Thymus (tissue), 11 donors: Measurements from ENCODE around the gene RAB34. TPM values are rescaled to one million over a fixed set of nuclear protein-coding genes. Genes with fewer than 3 reads are reported as not detected.

Experiments
- DNase-seq, 9 donors: peaks; one replicate each; pipeline ENCODE4 v3.0.0-alpha.2; 2013; ENCODE audit warnings: low spot score in 9 of 9, low read depth in 6 of 9, missing footprints in 1 of 9
- H3K27ac ChIP-seq, 2 donors: one replicate each; pipeline ENCODE4 v1.5.1; 2013; ENCODE audit warnings: control low read depth in 1 of 2, low read depth in 1 of 2, low read length in 1 of 2, mild to moderate bottlenecking in 1 of 2, moderate library complexity in 1 of 2
- H3K27me3 ChIP-seq, 2 donors: one replicate each; pipeline ENCODE4 v1.5.1; 2013; ENCODE audit warnings: low read length in 1 of 2; ENCODE audit not compliant: control insufficient read depth in 2 of 2, insufficient read depth in 1 of 2
- H3K36me3 ChIP-seq, 2 donors: one replicate each; pipeline ENCODE4 v1.5.1; 2013; ENCODE audit warnings: low read length in 1 of 2, mild to moderate bottlenecking in 1 of 2, moderate library complexity in 1 of 2; ENCODE audit not compliant: control insufficient read depth in 2 of 2, insufficient read depth in 2 of 2
- H3K4me1 ChIP-seq, 2 donors: one replicate each; pipeline ENCODE4 v1.5.1; 2013; ENCODE audit warnings: low read length in 2 of 2; ENCODE audit not compliant: control insufficient read depth in 2 of 2, insufficient read depth in 2 of 2
- H3K4me3 ChIP-seq, 2 donors: one replicate each; pipeline ENCODE4 v1.5.1; 2013; ENCODE audit warnings: low read length in 2 of 2, control low read depth in 1 of 2, mild to moderate bottlenecking in 1 of 2
- H3K9me3 ChIP-seq, 2 donors: one replicate each; pipeline ENCODE4 v1.5.1; 2013; ENCODE audit warnings: low read length in 1 of 2, mild to moderate bottlenecking in 1 of 2; ENCODE audit not compliant: control insufficient read depth in 2 of 2, insufficient read depth in 1 of 2
- WGBS: extraction: QIAGEN DNeasy Blood & Tissue Kit; methylation state at CpG from one replicate; pipeline ENCODE4 v1.1.7; 2013; 5-methylcytosine and 5-hydroxymethylcytosine counted together
- polyA plus RNA-seq: library from polyadenylated mRNA; stranded (reverse); fragments of 200-250 nt; gene quantifications from one replicate; pipeline ENCODE4 v1.2.3, GENCODE V29; 2013
- total RNA-seq: library from RNA; stranded (reverse); fragments of 120-200 nt; gene quantifications from one replicate; pipeline ENCODE4 v1.2.4, GENCODE V29; 2013
- donor health status: healthy.

The RAB34 gene
- total and polyA plus RNA-seq, 2 donors, result 26.6 to 81.9 TPM

- DNase-seq, result no peak
- peaks cover 27 to 52% of the 10 kb centered on the region in 2 donors for H3K36me3 ChIP-seq
- H3K9me3 ChIP-seq, result no peaks in the 10 kb centered on the region
- 93% methylated on average over 5 of the region's 5 CpGs for WGBS
- H3K4me3 ChIP-seq, result no peak overlapping the region
- no peaks in the 10 kb centered on the region for H3K4me1 ChIP-seq
- H3K27ac ChIP-seq, result no peak overlapping the region
- H3K27me3 ChIP-seq, result no peaks in the 10 kb centered on the region
These were observed 38.6 kb upstream of the RAB34 start for GRCh38 chr17:28756049-28756804.

- H3K9me3 ChIP-seq, result no peaks in the 10 kb centered on the region
- no peak overlapping the region for H3K27ac ChIP-seq
- no peak for DNase-seq
- H3K4me1 ChIP-seq, result no peaks in the 10 kb centered on the region
- H3K4me3 ChIP-seq, result no peak overlapping the region
- no peaks in the 10 kb centered on the region for H3K27me3 ChIP-seq
- peaks cover 27 to 51% of the 10 kb centered on the region in 2 donors for H3K36me3 ChIP-seq
- 96% methylated on average over 7 of the region's 7 CpGs for WGBS
These were observed 37.8 kb upstream of the RAB34 start for GRCh38 chr17:28755486-28755885.

GRCh38 chr17:28751600-28752366 lies 34.1 kb upstream of the RAB34 start:
- Histone ChIP-seq H3K4me3 (no peak overlapping the region), H3K4me1 (peaks cover 3 to 20% of the 10 kb centered on the region in 2 donors), H3K27me3 (no peaks in the 10 kb centered on the region), H3K36me3 (peaks cover 31 to 54% of the 10 kb centered on the region in 2 donors), H3K27ac (no peak overlapping the region), H3K9me3 (no peaks in the 10 kb centered on the region)
- no peak for DNase-seq
- over 99% methylated on average over 10 of the region's 10 CpGs for WGBS

GRCh38 chr17:28750178-28751047 lies 32.7 kb upstream of the RAB34 start:
- 55% methylated on average over 20 of the region's 20 CpGs for WGBS
- DNase-seq, result peak in 8 of 9 donors; percentile 55 to 89 (median 79)
- peak overlapping the region in 1 of 2 donors; percentile 15 for H3K27ac ChIP-seq
- H3K36me3 ChIP-seq, result peaks cover 31 to 55% of the 10 kb centered on the region in 2 donors
- H3K9me3 ChIP-seq, result no peaks in the 10 kb centered on the region
- no peaks in the 10 kb centered on the region for H3K27me3 ChIP-seq
- no peak overlapping the region for H3K4me3 ChIP-seq
- peaks cover 17 to 33% of the 10 kb centered on the region in 2 donors for H3K4me1 ChIP-seq

- Histone ChIP-seq H3K36me3 (peaks cover 31 to 54% of the 10 kb centered on the region in 2 donors), H3K27ac (peak overlapping the region in 1 of 2 donors; percentile 15), H3K9me3 (no peaks in the 10 kb centered on the region), H3K4me3 (no peak overlapping the region), H3K27me3 (peaks cover 0 to 4% of the 10 kb centered on the region in 2 donors), H3K4me1 (peaks cover 19 to 41% of the 10 kb centered on the region in 2 donors)
- 79% methylated on average over 11 of the region's 11 CpGs for WGBS
- DNase-seq, result no peak
These were observed 32.0 kb upstream of the RAB34 start for GRCh38 chr17:28749516-28750177.

- peaks cover 19 to 45% of the 10 kb centered on the region in 2 donors for H3K4me1 ChIP-seq
- DNase-seq, result no peak
- peaks cover 31 to 54% of the 10 kb centered on the region in 2 donors for H3K36me3 ChIP-seq
- no peaks in the 10 kb centered on the region for H3K9me3 ChIP-seq
- peak overlapping the region in 1 of 2 donors; percentile 8 for H3K27ac ChIP-seq
- WGBS, result 96% methylated on average over 18 of the region's 18 CpGs
- H3K27me3 ChIP-seq, result peaks cover 0 to 6% of the 10 kb centered on the region in 2 donors
- no peak overlapping the region for H3K4me3 ChIP-seq
These were observed 31.3 kb upstream of the RAB34 start for GRCh38 chr17:28748852-28749515.

- H3K4me1 ChIP-seq, result peaks cover 23 to 51% of the 10 kb centered on the region in 2 donors
- H3K27me3 ChIP-seq, result peaks cover 0 to 10% of the 10 kb centered on the region in 2 donors
- no peak for DNase-seq
- no peaks in the 10 kb centered on the region for H3K9me3 ChIP-seq
- peaks cover 31 to 54% of the 10 kb centered on the region in 2 donors for H3K36me3 ChIP-seq
- no peak overlapping the region for H3K4me3 ChIP-seq
- 95% methylated on average over 18 of the region's 18 CpGs for WGBS
- H3K27ac ChIP-seq, result peak overlapping the region in 1 of 2 donors; percentile 8
These were observed 30.4 kb upstream of the RAB34 start for GRCh38 chr17:28747801-28748750.
